PC-9 (cell line): Measurements from ENCODE around the gene TBC1D14. TPM values are rescaled to one million over a fixed set of nuclear protein-coding genes. Genes with fewer than 3 reads are reported as not detected.

Experiments used
- BruUV-seq: library from RNA; stranded (reverse); fragments of 400-500 nt; replicated peaks from 2 replicates; lab custom pipeline; 2021; lab: Mats Ljungman, UMichigan
- CTCF ChIA-PET: fragments of 300-600 bp; sonication (Branson Sonifier 250); formaldehyde crosslinking; loops from one replicate; lab custom pipeline; 2022; ENCODE audit warnings: antibody characterized with exemption; lab: Charles Lee
- POLR2A ChIA-PET: fragments of 300-600 bp; sonication (Branson Sonifier 250); formaldehyde crosslinking; loops from one replicate; lab custom pipeline; 2022; ENCODE audit warnings: antibody characterized with exemption; ENCODE audit not compliant: unreplicated experiment; lab: Charles Lee
- DNase-seq, 2 experiments: peaks; one replicate each; pipeline versions ENCODE4 v3.0.0 to v3.0.0-alpha.2; 2015 to 2022; ENCODE audit warnings: mixed read lengths in 1 of 2
- H2AFZ ChIP-seq: fragments of 200-600 bp; sonication (generic); 2 replicates; pipeline ENCODE4 v1.8.1; 2017; ENCODE audit warnings: antibody characterized with exemption
- H3F3A ChIP-seq: fragments of 200-600 bp; sonication (generic); 2 replicates; pipeline ENCODE4 v1.8.1; 2017; ENCODE audit warnings: antibody characterized with exemption, mild to moderate bottlenecking, low read depth; ENCODE audit not compliant: insufficient read depth
- H3K27ac ChIP-seq: fragments of 200-600 bp; sonication (generic); 2 replicates; pipeline ENCODE4 v1.6.1; 2016; ENCODE audit warnings: mixed run types
- H3K27me3 ChIP-seq: fragments of 200-600 bp; sonication (generic); 2 replicates; pipeline ENCODE4 v1.6.1; 2016; ENCODE audit warnings: low read depth, mixed run types; ENCODE audit not compliant: insufficient read depth
- H3K36me3 ChIP-seq: fragments of 200-600 bp; sonication (generic); 2 replicates; pipeline ENCODE4 v1.6.1; 2016; ENCODE audit warnings: low read depth, mixed run types
- H3K4me1 ChIP-seq: fragments of 200-600 bp; sonication (generic); replicated peaks from 2 replicates; pipeline ENCODE4 v1.6.1; 2016; ENCODE audit warnings: mixed run types; ENCODE audit not compliant: insufficient read depth
- H3K4me2 ChIP-seq: fragments of 200-600 bp; sonication (generic); 2 replicates; pipeline ENCODE4 v1.6.1; 2017; ENCODE audit warnings: mixed run types
- H3K4me3 ChIP-seq: fragments of 200-600 bp; sonication (generic); 2 replicates; pipeline ENCODE4 v1.6.1; 2016; ENCODE audit warnings: mixed run types
- H3K79me2 ChIP-seq: fragments of 200-600 bp; sonication (generic); 2 replicates; pipeline ENCODE4 v1.6.1; 2017; ENCODE audit warnings: low read depth, mixed run types
- H3K9me2 ChIP-seq: fragments of 200-600 bp; sonication (generic); 2 replicates; pipeline ENCODE4 v1.8.1; 2017; ENCODE audit warnings: mild to moderate bottlenecking; ENCODE audit not compliant: insufficient read depth
- H3K9me3 ChIP-seq: fragments of 200-600 bp; sonication (generic); 2 replicates; pipeline ENCODE4 v1.8.1; 2016; ENCODE audit warnings: low read depth; ENCODE audit not compliant: insufficient read depth
- H4K20me1 ChIP-seq: fragments of 200-600 bp; sonication (generic); 2 replicates; pipeline ENCODE4 v1.8.1; 2017; ENCODE audit not compliant: insufficient read depth
- EZH2 ChIP-seq: fragments of 200-600 bp; sonication (generic); IDR thresholded peaks from 2 replicates; pipeline ENCODE4 v1.8.0; 2017; ENCODE audit warnings: antibody characterized with exemption, low read depth
- intact Hi-C: fragments of 100-400 bp; cut with micrococcal nuclease; formaldehyde crosslinking; loops from one replicate; pipeline ENCODE4 v1.10.0; 2022; ENCODE audit not compliant: unreplicated experiment
- total RNA-seq: library from RNA; stranded (reverse); gene quantifications from 2 replicates; pipeline ENCODE4 v1.2.3, GENCODE V29; 2021
- TF ChIP-seq, protein P1 (sequence below): fragments of 200-600 bp; sonication (generic); conservative IDR thresholded peaks from 2 replicates; pipeline ENCODE4 v1.6.1; 2017; ENCODE audit warnings: mixed run types, antibody characterized with exemption, mild to moderate bottlenecking, moderate library complexity

The TBC1D14 gene
- total RNA-seq, 1 experiment from 2014 or later: 46.2 TPM

DNA sequence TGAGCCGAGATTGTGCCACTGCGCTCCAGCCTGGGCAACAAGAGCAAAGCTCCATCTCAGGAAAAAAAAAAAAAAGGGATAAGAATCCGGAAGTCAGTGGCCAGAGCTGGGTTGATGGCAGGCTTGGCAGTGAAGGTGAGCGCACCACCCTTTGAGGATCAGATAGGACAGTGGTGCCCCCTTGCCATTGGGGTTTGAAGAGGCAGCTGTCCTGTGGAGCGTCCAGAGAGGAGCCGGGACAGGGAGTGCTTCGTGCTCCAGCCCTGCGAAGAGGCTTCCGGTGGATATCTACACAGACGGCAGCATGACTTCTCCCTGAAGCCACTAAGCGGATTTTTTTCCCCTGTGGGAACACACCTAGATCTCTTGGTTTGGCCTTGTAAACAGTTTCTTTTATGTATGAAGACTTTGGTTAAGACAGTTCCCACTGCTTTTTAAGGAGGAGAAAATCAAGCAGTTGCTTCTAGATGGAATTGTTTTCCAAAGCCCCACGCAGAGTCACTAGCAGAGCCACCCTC, 6.5 kb downstream of the TBC1D14 start:
- H3K27ac ChIP-seq: peak overlapping the region; percentile 86
- peaks cover 25% of the 10 kb centered on the region for H3K79me2 ChIP-seq
- no peaks in the 10 kb centered on the region for H3K36me3 ChIP-seq
- H4K20me1 ChIP-seq: no peaks in the 10 kb centered on the region
- intact Hi-C loops: loop anchor here (1.0 kb wide), 2 partner anchors 26 to 196 kb away; no protein-coding TSS in a partner anchor
- peak overlapping the region; percentile 70 for H3K4me2 ChIP-seq
- no peaks in the 10 kb centered on the region for H3K9me2 ChIP-seq
- DNase-seq: no peak
- BruUV-seq: no TSS peak
- no peak overlapping the region; the same call in 1 of the 2 replicates for H3K4me3 ChIP-seq
- peaks cover 39% of the 10 kb centered on the region; the same call in 1 of the 2 replicates for H3F3A ChIP-seq
- TF ChIP-seq, protein P1, sequence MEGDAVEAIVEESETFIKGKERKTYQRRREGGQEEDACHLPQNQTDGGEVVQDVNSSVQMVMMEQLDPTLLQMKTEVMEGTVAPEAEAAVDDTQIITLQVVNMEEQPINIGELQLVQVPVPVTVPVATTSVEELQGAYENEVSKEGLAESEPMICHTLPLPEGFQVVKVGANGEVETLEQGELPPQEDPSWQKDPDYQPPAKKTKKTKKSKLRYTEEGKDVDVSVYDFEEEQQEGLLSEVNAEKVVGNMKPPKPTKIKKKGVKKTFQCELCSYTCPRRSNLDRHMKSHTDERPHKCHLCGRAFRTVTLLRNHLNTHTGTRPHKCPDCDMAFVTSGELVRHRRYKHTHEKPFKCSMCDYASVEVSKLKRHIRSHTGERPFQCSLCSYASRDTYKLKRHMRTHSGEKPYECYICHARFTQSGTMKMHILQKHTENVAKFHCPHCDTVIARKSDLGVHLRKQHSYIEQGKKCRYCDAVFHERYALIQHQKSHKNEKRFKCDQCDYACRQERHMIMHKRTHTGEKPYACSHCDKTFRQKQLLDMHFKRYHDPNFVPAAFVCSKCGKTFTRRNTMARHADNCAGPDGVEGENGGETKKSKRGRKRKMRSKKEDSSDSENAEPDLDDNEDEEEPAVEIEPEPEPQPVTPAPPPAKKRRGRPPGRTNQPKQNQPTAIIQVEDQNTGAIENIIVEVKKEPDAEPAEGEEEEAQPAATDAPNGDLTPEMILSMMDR: no peak
- no peak for TF ChIP-seq EZH2
- CTCF ChIA-PET: interaction anchor here (0.6 kb wide), 1 partner anchor 16 kb away, joined by 5 read pairs; no protein-coding TSS in a partner anchor
- POLR2A ChIA-PET: no interaction called here
- H2AFZ ChIP-seq: no peak overlapping the region
- H3K9me3 ChIP-seq: no peaks in the 10 kb centered on the region
- peaks cover 39% of the 10 kb centered on the region for H3K4me1 ChIP-seq
- H3K27me3 ChIP-seq: no peaks in the 10 kb centered on the region

DNA sequence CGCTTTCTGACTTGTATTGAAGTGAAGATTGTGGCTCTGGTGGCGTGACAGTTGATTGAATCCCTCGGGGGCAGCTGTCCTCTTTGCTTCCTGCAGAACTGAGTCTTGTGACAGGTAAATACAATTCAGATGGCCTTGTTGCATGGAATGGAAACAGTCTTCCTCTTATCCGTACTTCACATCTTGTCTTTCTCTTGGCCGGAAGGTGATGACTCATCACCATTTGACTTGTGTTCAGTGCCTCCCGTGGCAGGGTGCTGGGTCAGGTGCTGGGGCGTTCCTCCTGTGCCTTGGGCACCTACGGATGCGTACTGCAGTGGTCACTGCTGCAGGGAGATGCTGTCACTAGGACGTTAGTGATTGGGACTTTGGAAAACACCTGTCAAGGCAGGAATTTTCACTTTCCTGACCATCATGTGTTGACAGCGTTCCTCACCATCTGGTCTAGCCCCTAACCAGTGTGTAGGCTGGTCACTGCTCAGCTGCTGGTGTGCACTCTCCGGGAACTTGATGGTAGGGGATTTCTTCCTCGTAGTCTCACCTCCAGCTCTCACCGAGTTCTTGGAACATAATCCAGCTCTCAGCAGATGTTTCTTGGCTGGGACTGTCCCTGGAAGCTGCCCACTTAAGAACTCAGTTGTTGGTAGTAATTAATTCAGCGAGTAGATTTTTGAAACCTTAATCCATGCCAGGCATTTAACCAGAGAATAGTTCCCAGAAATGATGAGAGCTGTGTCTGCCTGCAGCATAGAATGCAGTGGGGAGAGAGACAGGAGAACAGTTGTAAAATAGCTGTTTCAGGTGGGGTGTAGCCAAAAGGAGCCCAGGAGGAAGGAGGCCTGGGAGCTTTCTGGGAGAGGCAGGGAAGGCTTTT, 7.2 kb downstream of the TBC1D14 start:
- TF ChIP-seq, protein P1: no peak
- no peak for TF ChIP-seq EZH2
- no peaks in the 10 kb centered on the region for H3K9me3 ChIP-seq
- no peaks in the 10 kb centered on the region for H4K20me1 ChIP-seq
- H2AFZ ChIP-seq: no peak overlapping the region
- peak; percentile 62 to 79 for DNase-seq
- H3K36me3 ChIP-seq: no peaks in the 10 kb centered on the region
- H3K79me2 ChIP-seq: peaks cover 18% of the 10 kb centered on the region
- H3F3A ChIP-seq: peaks cover 39% of the 10 kb centered on the region; the same call in 1 of the 2 replicates
- H3K27me3 ChIP-seq: no peaks in the 10 kb centered on the region
- peaks cover 39% of the 10 kb centered on the region for H3K4me1 ChIP-seq
- H3K9me2 ChIP-seq: no peaks in the 10 kb centered on the region
- no TSS peak for BruUV-seq
- CTCF ChIA-PET: interaction anchor here (0.6 to 0.9 kb wide), 4 partner anchors 37 to 151 kb away, joined by 3 to 6 read pairs (median 5); partner anchors contain the start of gene GRPEL1
- H3K27ac ChIP-seq: peak overlapping the region; percentile 86
- H3K4me2 ChIP-seq: peak overlapping the region; percentile 70
- POLR2A ChIA-PET: interaction anchor here (0.7 kb wide), 1 partner anchor 68 kb away, joined by 3 read pairs; no protein-coding TSS in a partner anchor
- intact Hi-C loops: loop anchor here (1.0 kb wide), 3 partner anchors 25 to 197 kb away; no protein-coding TSS in a partner anchor
- H3K4me3 ChIP-seq: peak overlapping the region; percentile 11; the same call in 1 of the 2 replicates
